Colonic mucosa (tissue), 4 donors: ENCODE measurements around the gene HLA-DRA. TPM values are rescaled to one million over a fixed set of nuclear protein-coding genes. Genes with fewer than 3 reads are reported as not detected.

Experiments
- DNase-seq: peaks from one replicate; pipeline ENCODE4 v3.0.0-alpha.2; 2020
- H3K27ac ChIP-seq: fragments of 200-600 bp; one replicate; pipeline ENCODE4 v1.8.0; 2021
- H3K27me3 ChIP-seq: fragments of 200-600 bp; one replicate; pipeline ENCODE4 v1.8.0; 2021
- H3K36me3 ChIP-seq: fragments of 200-600 bp; one replicate; pipeline ENCODE4 v1.8.0; 2021
- H3K4me1 ChIP-seq: fragments of 200-600 bp; one replicate; pipeline ENCODE4 v1.8.0; 2021; ENCODE audit warnings: mild to moderate bottlenecking
- H3K4me3 ChIP-seq: fragments of 200-600 bp; one replicate; pipeline ENCODE4 v1.8.0; 2021
- H3K9ac ChIP-seq, 2 donors: one replicate each; pipeline ENCODE4 v1.7.0; 2013; ENCODE audit warnings: control low read depth in 2 of 2, low read depth in 2 of 2, low read length in 2 of 2
- H3K9me3 ChIP-seq: fragments of 200-600 bp; one replicate; pipeline ENCODE4 v1.8.0; 2021
- CTCF ChIP-seq: fragments of 200-600 bp; IDR thresholded peaks from one replicate; pipeline ENCODE4 v1.8.0; 2022; ENCODE audit warnings: antibody characterized with exemption, mild to moderate bottlenecking
- intact Hi-C: fragments of 100-400 bp; cut with DNase I; formaldehyde crosslinking; loops from one replicate; pipeline ENCODE4 v1.14.1; 2022
- total RNA-seq, 2 donors: library from RNA; stranded (reverse); fragmentation: NEBNext Ultra II Directional in 1 of 2; extraction: Animal tissue kit (Norgen Biotek cat#: 25700) in 1 of 2; gene quantifications; one replicate each; pipeline ENCODE4 v1.2.1, GENCODE V29; 2021
- donor health status: healthy.
- donor health status: DM: no; HTN: no; CAD: no.
- donor health status: DM: no; HTN: no; CAD: no.

HLA-DRA gene
- total RNA-seq, 2 donors from 2014 or later, result 44.3 to 185 TPM

- no peak overlapping the region for H3K27ac ChIP-seq
- no peak overlapping the region for H3K9ac ChIP-seq
- no peaks in the 10 kb centered on the region for H3K27me3 ChIP-seq
- no peaks in the 10 kb centered on the region for H3K4me1 ChIP-seq
- TF ChIP-seq CTCF, result no peak
- H3K9me3 ChIP-seq, result no peaks in the 10 kb centered on the region
- DNase-seq, result no peak
- H3K36me3 ChIP-seq, result no peaks in the 10 kb centered on the region
- intact Hi-C loops, result no loop called here
- no peak overlapping the region for H3K4me3 ChIP-seq
Observed at GRCh38 chr6:32483968-32484613, 44.4 kb downstream of the HLA-DRA start.

GRCh38 chr6:32484614-32484998 is 44.9 kb downstream of the HLA-DRA start:
- intact Hi-C loops, result no loop called here
- Histone ChIP-seq H3K4me3 (no peak overlapping the region), H3K27ac (no peak overlapping the region), H3K4me1 (no peaks in the 10 kb centered on the region), H3K9ac (no peak overlapping the region), H3K9me3 (no peaks in the 10 kb centered on the region), H3K27me3 (no peaks in the 10 kb centered on the region), H3K36me3 (no peaks in the 10 kb centered on the region)
- TF ChIP-seq CTCF, result no peak
- no peak for DNase-seq

GRCh38 chr6:32488083-32488482 is 48.4 kb downstream of the HLA-DRA start:
- TF ChIP-seq CTCF, result no peak
- H3K36me3 ChIP-seq, result no peaks in the 10 kb centered on the region
- DNase-seq, result no peak
- no peak overlapping the region for H3K4me3 ChIP-seq
- no peaks in the 10 kb centered on the region for H3K27me3 ChIP-seq
- no peak overlapping the region for H3K9ac ChIP-seq
- no peak overlapping the region for H3K27ac ChIP-seq
- H3K4me1 ChIP-seq, result no peaks in the 10 kb centered on the region
- H3K9me3 ChIP-seq, result no peaks in the 10 kb centered on the region
- intact Hi-C loops, result no loop called here

GRCh38 chr6:32491700-32492099 is 52.0 kb downstream of the HLA-DRA start:
- intact Hi-C loops, result no loop called here
- no peak overlapping the region for H3K27ac ChIP-seq
- H3K9me3 ChIP-seq, result no peaks in the 10 kb centered on the region
- TF ChIP-seq CTCF, result no peak
- no peaks in the 10 kb centered on the region for H3K36me3 ChIP-seq
- no peak overlapping the region for H3K9ac ChIP-seq
- H3K4me3 ChIP-seq, result no peak overlapping the region
- H3K4me1 ChIP-seq, result no peaks in the 10 kb centered on the region
- no peaks in the 10 kb centered on the region for H3K27me3 ChIP-seq
- DNase-seq, result no peak

- DNase-seq, result no peak
- no peak overlapping the region for H3K4me3 ChIP-seq
- intact Hi-C loops, result no loop called here
- no peaks in the 10 kb centered on the region for H3K9me3 ChIP-seq
- no peak for TF ChIP-seq CTCF
- H3K27me3 ChIP-seq, result no peaks in the 10 kb centered on the region
- H3K27ac ChIP-seq, result no peak overlapping the region
- no peaks in the 10 kb centered on the region for H3K4me1 ChIP-seq
- no peaks in the 10 kb centered on the region for H3K36me3 ChIP-seq
- no peak overlapping the region for H3K9ac ChIP-seq
Observed at GRCh38 chr6:32492351-32492750, 52.7 kb downstream of the HLA-DRA start.

Other genes with a start within 250 kb of the HLA-DRA start
- gene PBX2, start 249.7 kb upstream of the HLA-DRA start, total RNA-seq, result 10 to 100 TPM; 47.5 TPM
- gene GPSM3, start 247.2 kb upstream of the HLA-DRA start, total RNA-seq, result 1 to 10 TPM; 6.7 to 8.6 TPM
- 1 to 10 TPM; 2.9 to 3.7 TPM for gene NOTCH4, start 215.8 kb upstream of the HLA-DRA start, total RNA-seq
- not detected for gene TSBP1, start 68.0 kb upstream of the HLA-DRA start, total RNA-seq
- gene BTNL2, start 32.7 kb upstream of the HLA-DRA start, total RNA-seq, result not detected
- gene HLA-DRB5, start 90.4 kb downstream of the HLA-DRA start, total RNA-seq, result 10 to 100 TPM in 1 of 2 donors, 1 to 10 TPM in 1; 4.8 to 26.7 TPM
- gene HLA-DRB1, start 150.0 kb downstream of the HLA-DRA start, total RNA-seq, result 10 to 100 TPM; 22.5 to 39.3 TPM
- 10 to 100 TPM in 1 of 2 donors, 1 to 10 TPM in 1; 8.1 to 13.5 TPM for gene HLA-DQA1, start 197.5 kb downstream of the HLA-DRA start, total RNA-seq
- gene HLA-DQB1, start 226.8 kb downstream of the HLA-DRA start, total RNA-seq, result 1 to 10 TPM; 1.8 to 6.5 TPM